Measurements from ENCODE around the gene FUT7.
"Not testable (repeated sequence)": the region's sequence is repeated elsewhere in the genome, so short reads cannot be mapped to it uniquely, and the experiment has no call there.

DNA sequence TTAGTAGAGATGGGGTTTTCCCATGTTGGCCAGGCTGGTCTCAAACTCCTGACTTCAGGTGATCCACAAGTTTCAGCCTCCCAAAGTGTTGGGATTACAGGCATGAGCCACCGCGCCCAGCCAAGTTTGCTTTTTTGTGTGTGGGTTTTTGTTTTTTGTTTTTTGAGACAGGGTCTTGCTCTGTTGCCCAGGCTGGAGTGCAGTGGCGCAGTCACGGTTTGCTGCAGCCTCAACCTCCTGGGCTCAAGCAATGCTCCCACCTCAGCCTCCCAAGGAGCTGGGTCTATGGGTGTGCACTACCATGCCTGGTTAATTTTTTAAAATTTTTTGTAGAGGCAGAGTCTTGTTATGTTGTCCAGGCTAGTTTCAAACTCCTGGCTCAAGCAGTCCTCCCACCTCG is 1.6 kb upstream of the FUT7 start:
- TF ChIP-seq, protein P1, sequence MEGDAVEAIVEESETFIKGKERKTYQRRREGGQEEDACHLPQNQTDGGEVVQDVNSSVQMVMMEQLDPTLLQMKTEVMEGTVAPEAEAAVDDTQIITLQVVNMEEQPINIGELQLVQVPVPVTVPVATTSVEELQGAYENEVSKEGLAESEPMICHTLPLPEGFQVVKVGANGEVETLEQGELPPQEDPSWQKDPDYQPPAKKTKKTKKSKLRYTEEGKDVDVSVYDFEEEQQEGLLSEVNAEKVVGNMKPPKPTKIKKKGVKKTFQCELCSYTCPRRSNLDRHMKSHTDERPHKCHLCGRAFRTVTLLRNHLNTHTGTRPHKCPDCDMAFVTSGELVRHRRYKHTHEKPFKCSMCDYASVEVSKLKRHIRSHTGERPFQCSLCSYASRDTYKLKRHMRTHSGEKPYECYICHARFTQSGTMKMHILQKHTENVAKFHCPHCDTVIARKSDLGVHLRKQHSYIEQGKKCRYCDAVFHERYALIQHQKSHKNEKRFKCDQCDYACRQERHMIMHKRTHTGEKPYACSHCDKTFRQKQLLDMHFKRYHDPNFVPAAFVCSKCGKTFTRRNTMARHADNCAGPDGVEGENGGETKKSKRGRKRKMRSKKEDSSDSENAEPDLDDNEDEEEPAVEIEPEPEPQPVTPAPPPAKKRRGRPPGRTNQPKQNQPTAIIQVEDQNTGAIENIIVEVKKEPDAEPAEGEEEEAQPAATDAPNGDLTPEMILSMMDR (IDR thresholded peaks at IDR 0.05), result not testable (repeated sequence)
- not testable (repeated sequence) for TF ChIP-seq POLR2A, POLR2AphosphoS5, EP300 (IDR thresholded peaks at IDR 0.05)

Data from stomach (tissue), 4 donors.